ENCODE data around the gene PRR29. TPM values are rescaled to one million over a fixed set of nuclear protein-coding genes. Genes with fewer than 3 reads are reported as not detected.
"Not testable (repeated sequence)": the region's sequence is repeated elsewhere in the genome, so short reads cannot be mapped to it uniquely, and the experiment has no call there.

PRR29 gene
- total RNA-seq, 2 experiments from 2014 or later: 0.16 to 0.29 TPM

- Histone ChIP-seq H3K4me3 (ENCODE audit: low read depth, low read length, poor library complexity, severe bottlenecking) (peak overlapping the region; percentile 79), H2AFZ (ENCODE audit: low read length) (no peak overlapping the region), H3K27ac (ENCODE audit: low read depth, low read length, poor library complexity, severe bottlenecking) (peak overlapping the region; percentile 78), H3K79me2 (ENCODE audit: insufficient read depth, low read depth, low read length) (peaks cover 78% of the 10 kb centered on the region), H3K4me1 (ENCODE audit: insufficient read depth, low read length, poor library complexity, severe bottlenecking) (peaks cover 68% of the 10 kb centered on the region), H3K36me3 (ENCODE audit: insufficient read depth, low read length) (peaks cover 13% of the 10 kb centered on the region), H3K4me2 (ENCODE audit: low read length) (peak overlapping the region; percentile 82), H4K20me1 (ENCODE audit: insufficient read depth, low read length) (no peaks in the 10 kb centered on the region), H3K9me2 (ENCODE audit: insufficient read depth, low read length) (no peaks in the 10 kb centered on the region), H3K9me3 (ENCODE audit: low read length) (no peaks in the 10 kb centered on the region)
- TF ChIP-seq EZH2phosphoT487 (IDR thresholded peaks at IDR 0.05; ENCODE audit: borderline replicate concordance, low read depth, low read length) (no peak), CTCF (conservative IDR thresholded peaks at IDR 0.05; ENCODE audit: low read length) (peak; percentile 66)
- no peak for DNase-seq (ENCODE audit: low spot score)
- ChIA-PET CTCF (ENCODE audit: unreplicated experiment) (no interaction called here), POLR2A (interaction anchor here (0.6 to 1.5 kb wide), 4 partner anchors 8 to 332 kb away, joined by 3 to 5 read pairs (median 3); no protein-coding TSS in a partner anchor)
- BruUV-seq (replicated peaks): no TSS peak
- intact Hi-C loops (cut with micrococcal nuclease; ENCODE audit: unreplicated experiment): no loop called here
Observed at GRCh38 chr17:64017381-64017980, 19.3 kb downstream of the PRR29 start.

GRCh38 chr17:64019551-64019961, 21.4 kb downstream of the PRR29 start:
- ChIA-PET CTCF (ENCODE audit: unreplicated experiment) (interaction anchor here (1.0 to 1.4 kb wide), 2 partner anchors 9 to 100 kb away, joined by 3 read pairs; no protein-coding TSS in a partner anchor), POLR2A (interaction anchor here (0.7 to 4.2 kb wide), 9 partner anchors 39 to 277 kb away, joined by 3 to 43 read pairs (median 3); partner anchors contain the start of gene ERN1)
- Histone ChIP-seq H3K4me1 (ENCODE audit: insufficient read depth, low read length, poor library complexity, severe bottlenecking) (peaks cover 67% of the 10 kb centered on the region), H3K27ac (ENCODE audit: low read depth, low read length, poor library complexity, severe bottlenecking) (peak overlapping the region; percentile 97), H3K4me2 (ENCODE audit: low read length) (peak overlapping the region; percentile 82), H3K79me2 (ENCODE audit: insufficient read depth, low read depth, low read length) (peaks cover 57% of the 10 kb centered on the region), H3K4me3 (ENCODE audit: low read depth, low read length, poor library complexity, severe bottlenecking) (peak overlapping the region; percentile 79)
- H2AFZ ChIP-seq (ENCODE audit: low read length); H3K9me2 ChIP-seq (ENCODE audit: insufficient read depth, low read length); H3K36me3 ChIP-seq (ENCODE audit: insufficient read depth, low read length); intact Hi-C loops (cut with micrococcal nuclease; ENCODE audit: unreplicated experiment); DNase-seq (ENCODE audit: low spot score); H4K20me1 ChIP-seq (ENCODE audit: insufficient read depth, low read length); BruUV-seq (replicated peaks); H3K9me3 ChIP-seq (ENCODE audit: low read length): not testable (repeated sequence)

- Histone ChIP-seq H3K79me2 (ENCODE audit: insufficient read depth, low read depth, low read length) (peaks cover 50% of the 10 kb centered on the region), H3K4me2 (ENCODE audit: low read length) (peak within 1 kb of the TSS; percentile 82), H3K9me3 (ENCODE audit: low read length) (no peaks in the 10 kb centered on the region), H2AFZ (ENCODE audit: low read length) (peak within 1 kb of the TSS; percentile 39; the same call in 1 of the 2 replicates), H3K4me1 (ENCODE audit: insufficient read depth, low read length, poor library complexity, severe bottlenecking) (peaks cover 67% of the 10 kb centered on the region), H3K36me3 (ENCODE audit: insufficient read depth, low read length) (no peaks in the 10 kb centered on the region), H3K9me2 (ENCODE audit: insufficient read depth, low read length) (no peaks in the 10 kb centered on the region), H4K20me1 (ENCODE audit: insufficient read depth, low read length) (no peaks in the 10 kb centered on the region), H3K27ac (ENCODE audit: low read depth, low read length, poor library complexity, severe bottlenecking) (peak within 1 kb of the TSS; percentile 97), H3K4me3 (ENCODE audit: low read depth, low read length, poor library complexity, severe bottlenecking) (peak within 1 kb of the TSS; percentile 79)
- TF ChIP-seq EZH2phosphoT487 (IDR thresholded peaks at IDR 0.05; ENCODE audit: borderline replicate concordance, low read depth, low read length): no peak
- TF ChIP-seq CTCF (conservative IDR thresholded peaks at IDR 0.05; ENCODE audit: low read length): no peak
- POLR2A ChIA-PET: interaction anchor here (0.6 to 4.2 kb wide), 16 partner anchors 38 to 128 kb away, joined by 3 to 43 read pairs (median 4); partner anchors contain the start of genes CD79B and ERN1
- CTCF ChIA-PET (ENCODE audit: unreplicated experiment): interaction anchor here (0.5 to 1.4 kb wide), 4 partner anchors 8 to 101 kb away, joined by 3 to 4 read pairs (median 3); no protein-coding TSS in a partner anchor
- TSS peak; percentile 94 for BruUV-seq (replicated peaks)
- peak; percentile 91 for DNase-seq (ENCODE audit: low spot score)
- intact Hi-C loops (cut with micrococcal nuclease; ENCODE audit: unreplicated experiment): loop anchor here (1.0 to 5.0 kb wide), 2 partner anchors 56 to 88 kb away; partner anchors contain the start of gene CD79B
Observed at GRCh38 chr17:64020056-64020766, 22.1 kb downstream of the PRR29 start, which contains the start of gene ICAM2. ICAM2 (minus strand) TSS chr17:64020633; CDS start chr17:64006691, 13,942 bp downstream.
